OCI-LY7 (cell line): ENCODE data around the gene LRRC39.

Source experiments
- EZH2phosphoT487 ChIP-seq: fragments of 200-600 bp; sonication (generic); IDR thresholded peaks from 2 replicates; pipeline ENCODE4 v1.6.1; 2018; ENCODE audit warnings: low read depth, borderline replicate concordance, mild to moderate bottlenecking, mixed run types, antibody characterized with exemption, low read length, moderate library complexity, mixed read lengths
- TF ChIP-seq, protein P1 (sequence below): fragments of 200-600 bp; sonication (generic); conservative IDR thresholded peaks from 2 replicates; pipeline ENCODE4 v1.5.1; 2014; ENCODE audit warnings: mild to moderate bottlenecking, antibody characterized with exemption, low read length, moderate library complexity, mixed read lengths

GRCh38 chr1:100164702-100165101, 13.4 kb downstream of the LRRC39 start:
- TF ChIP-seq, protein P1, sequence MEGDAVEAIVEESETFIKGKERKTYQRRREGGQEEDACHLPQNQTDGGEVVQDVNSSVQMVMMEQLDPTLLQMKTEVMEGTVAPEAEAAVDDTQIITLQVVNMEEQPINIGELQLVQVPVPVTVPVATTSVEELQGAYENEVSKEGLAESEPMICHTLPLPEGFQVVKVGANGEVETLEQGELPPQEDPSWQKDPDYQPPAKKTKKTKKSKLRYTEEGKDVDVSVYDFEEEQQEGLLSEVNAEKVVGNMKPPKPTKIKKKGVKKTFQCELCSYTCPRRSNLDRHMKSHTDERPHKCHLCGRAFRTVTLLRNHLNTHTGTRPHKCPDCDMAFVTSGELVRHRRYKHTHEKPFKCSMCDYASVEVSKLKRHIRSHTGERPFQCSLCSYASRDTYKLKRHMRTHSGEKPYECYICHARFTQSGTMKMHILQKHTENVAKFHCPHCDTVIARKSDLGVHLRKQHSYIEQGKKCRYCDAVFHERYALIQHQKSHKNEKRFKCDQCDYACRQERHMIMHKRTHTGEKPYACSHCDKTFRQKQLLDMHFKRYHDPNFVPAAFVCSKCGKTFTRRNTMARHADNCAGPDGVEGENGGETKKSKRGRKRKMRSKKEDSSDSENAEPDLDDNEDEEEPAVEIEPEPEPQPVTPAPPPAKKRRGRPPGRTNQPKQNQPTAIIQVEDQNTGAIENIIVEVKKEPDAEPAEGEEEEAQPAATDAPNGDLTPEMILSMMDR, result no peak
- TF ChIP-seq EZH2phosphoT487, result no peak
